ENCODE measurements around the gene TMEM125.

The TMEM125 gene

GRCh38 chr1:43315963-43316737 is 46.4 kb downstream of the TMEM125 start:
- Histone ChIP-seq H3K4me3 (ENCODE audit: insufficient read depth in 1 of 2, low read depth in 1 of 2, low read length in 2 of 2) (no peak overlapping the region), H3K14ac (ENCODE audit: low read length in 2 of 2) (no peak overlapping the region), H3K27me3 (ENCODE audit: control insufficient read depth in 1 of 2, insufficient read depth in 1 of 2, low read length in 2 of 2) (peaks cover 0 to 2% of the 10 kb centered on the region in 2 experiments), H3K36me3 (ENCODE audit: control insufficient read depth in 1 of 2, insufficient read depth in 2 of 2, low read depth in 1 of 2, low read length in 2 of 2) (no peaks in the 10 kb centered on the region), H2BK120ac (ENCODE audit: low read depth, low read length) (no peak overlapping the region), H3K18ac (ENCODE audit: low read depth in 1 of 2, low read length in 2 of 2) (no peak overlapping the region), H2BK12ac (ENCODE audit: low read length in 2 of 2) (no peak overlapping the region), H2BK15ac (ENCODE audit: low read depth, poor library complexity, severe bottlenecking) (no peak overlapping the region), H3K9me3 (ENCODE audit: control insufficient read depth, low read length) (no peaks in the 10 kb centered on the region), H3K23ac (ENCODE audit: low read length in 2 of 2) (no peak overlapping the region), H2AK5ac (ENCODE audit: low read length, severe bottlenecking) (no peak overlapping the region), H3K4me1 (ENCODE audit: control insufficient read depth, insufficient read depth, low read depth, low read length) (peaks cover 3% of the 10 kb centered on the region), H3K4ac (ENCODE audit: low read depth in 1 of 2, low read length in 2 of 2) (no peak overlapping the region), H3K9ac (ENCODE audit: low read length) (peak overlapping the region; percentile 37), H2BK5ac (ENCODE audit: low read depth, low read length, poor library complexity, severe bottlenecking) (no peak overlapping the region), H3K4me2 (ENCODE audit: low read length, poor library complexity, severe bottlenecking) (no peak overlapping the region), H3K79me1 (replicated peaks; ENCODE audit: low read length, poor library complexity, severe bottlenecking) (no peaks in the 10 kb centered on the region), H2AFZ (ENCODE audit: low read depth, low read length) (no peak overlapping the region), H3K27ac (ENCODE audit: low read length, poor library complexity, severe bottlenecking) (no peak overlapping the region), H4K8ac (ENCODE audit: low read length) (no peak overlapping the region), H4K91ac (ENCODE audit: low read length) (no peak overlapping the region)
- WGBS = 93% methylated on average over 10 of the region's 10 CpGs
- no peak for DNase-seq

GRCh38 chr1:43316738-43317520 is 47.1 kb downstream of the TMEM125 start:
- H3K14ac ChIP-seq (ENCODE audit: low read length in 2 of 2) = no peak overlapping the region
- WGBS = 93% methylated on average over 16 of the region's 16 CpGs
- no peak for DNase-seq

GRCh38 chr1:43317817-43318471 is 48.2 kb downstream of the TMEM125 start:
- Histone ChIP-seq H3K9ac (ENCODE audit: low read length) (no peak overlapping the region), H2AK5ac (ENCODE audit: low read length, severe bottlenecking) (no peak overlapping the region), H2BK120ac (ENCODE audit: low read depth, low read length) (no peak overlapping the region), H3K23ac (ENCODE audit: low read length in 2 of 2) (no peak overlapping the region), H3K14ac (ENCODE audit: low read length in 2 of 2) (no peak overlapping the region), H2BK5ac (ENCODE audit: low read depth, low read length, poor library complexity, severe bottlenecking) (no peak overlapping the region), H3K27me3 (ENCODE audit: control insufficient read depth in 1 of 2, insufficient read depth in 1 of 2, low read length in 2 of 2) (no peaks in the 10 kb centered on the region), H4K91ac (ENCODE audit: low read length) (no peak overlapping the region), H3K9me3 (ENCODE audit: control insufficient read depth, low read length) (no peaks in the 10 kb centered on the region), H4K8ac (ENCODE audit: low read length) (no peak overlapping the region), H2BK12ac (ENCODE audit: low read length in 2 of 2) (no peak overlapping the region), H3K36me3 (ENCODE audit: control insufficient read depth in 1 of 2, insufficient read depth in 2 of 2, low read depth in 1 of 2, low read length in 2 of 2) (no peaks in the 10 kb centered on the region), H3K4me2 (ENCODE audit: low read length, poor library complexity, severe bottlenecking) (no peak overlapping the region), H3K4me1 (ENCODE audit: control insufficient read depth, insufficient read depth, low read depth, low read length) (peaks cover 6% of the 10 kb centered on the region), H3K27ac (ENCODE audit: low read length, poor library complexity, severe bottlenecking) (no peak overlapping the region), H3K18ac (ENCODE audit: low read depth in 1 of 2, low read length in 2 of 2) (no peak overlapping the region), H3K4ac (ENCODE audit: low read depth in 1 of 2, low read length in 2 of 2) (no peak overlapping the region), H2BK15ac (ENCODE audit: low read depth, poor library complexity, severe bottlenecking) (no peak overlapping the region), H3K4me3 (ENCODE audit: insufficient read depth in 1 of 2, low read depth in 1 of 2, low read length in 2 of 2) (no peak overlapping the region), H3K79me1 (replicated peaks; ENCODE audit: low read length, poor library complexity, severe bottlenecking) (no peaks in the 10 kb centered on the region), H2AFZ (ENCODE audit: low read depth, low read length) (no peak overlapping the region)
- DNase-seq = no peak
- 91% methylated on average over 15 of the region's 15 CpGs for WGBS

More at GRCh38 chr1:43316738-43317520, 47.1 kb downstream of the TMEM125 start:
- no peaks in the 10 kb centered on the region for H3K27me3 ChIP-seq (ENCODE audit: control insufficient read depth in 1 of 2, insufficient read depth in 1 of 2, low read length in 2 of 2)
- H2BK120ac ChIP-seq (ENCODE audit: low read depth, low read length) = no peak overlapping the region
- no peak overlapping the region for H4K91ac ChIP-seq (ENCODE audit: low read length)
- no peak overlapping the region for H2AK5ac ChIP-seq (ENCODE audit: low read length, severe bottlenecking)
- H2BK5ac ChIP-seq (ENCODE audit: low read depth, low read length, poor library complexity, severe bottlenecking) = no peak overlapping the region
- no peaks in the 10 kb centered on the region for H3K79me1 ChIP-seq (replicated peaks; ENCODE audit: low read length, poor library complexity, severe bottlenecking)
- no peak overlapping the region for H2BK15ac ChIP-seq (ENCODE audit: low read depth, poor library complexity, severe bottlenecking)
- H3K4me1 ChIP-seq (ENCODE audit: control insufficient read depth, insufficient read depth, low read depth, low read length) = peaks cover 6% of the 10 kb centered on the region
- H3K23ac ChIP-seq (ENCODE audit: low read length in 2 of 2) = no peak overlapping the region
- no peaks in the 10 kb centered on the region for H3K36me3 ChIP-seq (ENCODE audit: control insufficient read depth in 1 of 2, insufficient read depth in 2 of 2, low read depth in 1 of 2, low read length in 2 of 2)
- H3K27ac ChIP-seq (ENCODE audit: low read length, poor library complexity, severe bottlenecking) = no peak overlapping the region
- H2BK12ac ChIP-seq (ENCODE audit: low read length in 2 of 2) = no peak overlapping the region
- no peaks in the 10 kb centered on the region for H3K9me3 ChIP-seq (ENCODE audit: control insufficient read depth, low read length)
- H3K4me3 ChIP-seq (ENCODE audit: insufficient read depth in 1 of 2, low read depth in 1 of 2, low read length in 2 of 2) = no peak overlapping the region
- no peak overlapping the region for H2AFZ ChIP-seq (ENCODE audit: low read depth, low read length)
- no peak overlapping the region for H3K18ac ChIP-seq (ENCODE audit: low read depth in 1 of 2, low read length in 2 of 2)
- peak overlapping the region; percentile 37 for H3K9ac ChIP-seq (ENCODE audit: low read length)
- no peak overlapping the region for H3K4ac ChIP-seq (ENCODE audit: low read depth in 1 of 2, low read length in 2 of 2)
- H4K8ac ChIP-seq (ENCODE audit: low read length) = no peak overlapping the region
- no peak overlapping the region for H3K4me2 ChIP-seq (ENCODE audit: low read length, poor library complexity, severe bottlenecking)

DNA sequence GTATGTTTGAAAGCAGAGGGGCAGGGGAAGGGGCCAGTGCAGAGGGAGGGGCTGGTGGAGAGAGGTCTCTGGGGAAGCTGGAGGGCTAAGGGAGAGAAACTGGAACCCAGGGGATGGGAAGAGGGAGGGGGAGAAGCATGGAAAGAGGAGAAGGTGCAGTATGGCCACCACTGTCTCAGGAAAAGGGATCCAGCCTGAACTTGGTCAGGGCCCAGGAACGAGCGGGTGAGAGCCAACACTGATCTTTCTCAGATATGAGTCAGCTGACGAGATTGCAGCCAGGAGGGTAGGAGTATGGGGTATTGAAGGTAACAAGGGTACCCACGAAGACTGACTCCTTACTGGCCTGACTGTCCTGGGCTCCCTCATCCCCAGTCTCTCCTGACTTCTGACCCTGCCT is 49.0 kb downstream of the TMEM125 start:
- H3K79me1 ChIP-seq (replicated peaks; ENCODE audit: low read length, poor library complexity, severe bottlenecking) = no peaks in the 10 kb centered on the region
- no peak overlapping the region for H3K4me3 ChIP-seq (ENCODE audit: insufficient read depth in 1 of 2, low read depth in 1 of 2, low read length in 2 of 2)
- no peak overlapping the region for H3K23ac ChIP-seq (ENCODE audit: low read length in 2 of 2)
- no CpG with 5 or more reads among the region's 4 CpGs for WGBS
- no peak overlapping the region for H4K8ac ChIP-seq (ENCODE audit: low read length)
- no peak overlapping the region for H3K18ac ChIP-seq (ENCODE audit: low read depth in 1 of 2, low read length in 2 of 2)
- peaks cover 6% of the 10 kb centered on the region for H3K4me1 ChIP-seq (ENCODE audit: control insufficient read depth, insufficient read depth, low read depth, low read length)
- no peak overlapping the region for H2BK120ac ChIP-seq (ENCODE audit: low read depth, low read length)
- DNase-seq = no peak
- no peak overlapping the region for H4K91ac ChIP-seq (ENCODE audit: low read length)
- H2BK12ac ChIP-seq (ENCODE audit: low read length in 2 of 2) = no peak overlapping the region
- no peak overlapping the region for H3K9ac ChIP-seq (ENCODE audit: low read length)
- no peak overlapping the region for H3K4me2 ChIP-seq (ENCODE audit: low read length, poor library complexity, severe bottlenecking)
- H3K27me3 ChIP-seq (ENCODE audit: control insufficient read depth in 1 of 2, insufficient read depth in 1 of 2, low read length in 2 of 2) = no peaks in the 10 kb centered on the region
- no peak overlapping the region for H3K4ac ChIP-seq (ENCODE audit: low read depth in 1 of 2, low read length in 2 of 2)
- H3K36me3 ChIP-seq (ENCODE audit: control insufficient read depth in 1 of 2, insufficient read depth in 2 of 2, low read depth in 1 of 2, low read length in 2 of 2) = no peaks in the 10 kb centered on the region
- H2AFZ ChIP-seq (ENCODE audit: low read depth, low read length) = no peak overlapping the region
- H2BK5ac ChIP-seq (ENCODE audit: low read depth, low read length, poor library complexity, severe bottlenecking) = no peak overlapping the region
- H2AK5ac ChIP-seq (ENCODE audit: low read length, severe bottlenecking) = no peak overlapping the region
- H3K9me3 ChIP-seq (ENCODE audit: control insufficient read depth, low read length) = peaks cover 3% of the 10 kb centered on the region
- H2BK15ac ChIP-seq (ENCODE audit: low read depth, poor library complexity, severe bottlenecking) = no peak overlapping the region
- no peak overlapping the region for H3K27ac ChIP-seq (ENCODE audit: low read length, poor library complexity, severe bottlenecking)
- no peak overlapping the region for H3K14ac ChIP-seq (ENCODE audit: low read length in 2 of 2)
